Left ventricle myocardium inferior (tissue), 1 donor: ENCODE data around the gene TAF1L. TPM values are rescaled to one million over a fixed set of nuclear protein-coding genes. Genes with fewer than 3 reads are reported as not detected.
"Not testable (repeated sequence)": the region's sequence is repeated elsewhere in the genome, so short reads cannot be mapped to it uniquely, and the experiment has no call there.

Source experiments
- DNase-seq: peaks from one replicate; pipeline ENCODE4 v3.0.0-alpha.2; 2020
- H3K27ac ChIP-seq: fragments of 200-600 bp; replicated peaks from 2 replicates; pipeline ENCODE4 v1.8.0; 2021
- H3K27me3 ChIP-seq: fragments of 200-600 bp; 2 replicates; pipeline ENCODE4 v1.8.0; 2021; ENCODE audit warnings: low read depth
- H3K36me3 ChIP-seq: fragments of 200-600 bp; 2 replicates; pipeline ENCODE4 v1.8.0; 2021
- H3K4me1 ChIP-seq: fragments of 200-600 bp; 2 replicates; pipeline ENCODE4 v1.8.0; 2021
- H3K4me3 ChIP-seq: fragments of 200-600 bp; 2 replicates; pipeline ENCODE4 v1.8.0; 2021; ENCODE audit warnings: mild to moderate bottlenecking, moderate library complexity
- H3K9me3 ChIP-seq: fragments of 200-600 bp; replicated peaks from 2 replicates; pipeline ENCODE4 v1.8.0; 2021
- CTCF ChIP-seq: fragments of 200-600 bp; IDR thresholded peaks from 2 replicates; pipeline ENCODE4 v1.8.0; 2021; ENCODE audit warnings: antibody characterized with exemption, mild to moderate bottlenecking, borderline replicate concordance
- intact Hi-C: fragments of 100-400 bp; cut with micrococcal nuclease; formaldehyde crosslinking; loops from one replicate; pipeline ENCODE4 v1.11.0; 2022
- total RNA-seq: library from RNA; stranded (reverse); fragmentation: NEBNext Ultra II Directional; extraction: Animal tissue kit (Norgen Biotek cat#: 25700); gene quantifications from one replicate; pipeline ENCODE4 v1.2.1, GENCODE V29; 2021
- donor health status: DM: no; HTN: yes; CAD: no; lungs with severe emphysema.

The TAF1L gene
- total RNA-seq, 1 donor from 2014 or later, result not detected

- Histone ChIP-seq H3K27me3 (peaks cover 14% of the 10 kb centered on the region), H3K36me3 (no peaks in the 10 kb centered on the region), H3K4me1 (no peaks in the 10 kb centered on the region), H3K4me3 (no peak overlapping the region), H3K9me3 (peaks cover 9% of the 10 kb centered on the region), H3K27ac (no peak overlapping the region)
- intact Hi-C loops, result no loop called here
- no peak for DNase-seq
- no peak for TF ChIP-seq CTCF
These were observed 31.3 kb downstream of the TAF1L start for GRCh38 chr9:32603914-32604852.

GRCh38 chr9:32599021-32599420, 36.4 kb downstream of the TAF1L start:
- H3K4me3 ChIP-seq, H3K9me3 ChIP-seq, H3K36me3 ChIP-seq, H3K27ac ChIP-seq, DNase-seq, intact Hi-C loops, H3K4me1 ChIP-seq, H3K27me3 ChIP-seq: not testable (repeated sequence)

GRCh38 chr9:32596936-32597335, 38.5 kb downstream of the TAF1L start:
- no peak for TF ChIP-seq CTCF
- no peak for DNase-seq
- Histone ChIP-seq H3K27ac (no peak overlapping the region), H3K4me1 (no peaks in the 10 kb centered on the region), H3K36me3 (no peaks in the 10 kb centered on the region), H3K4me3 (no peak overlapping the region), H3K9me3 (peaks cover 8% of the 10 kb centered on the region), H3K27me3 (peaks cover 10% of the 10 kb centered on the region)
- intact Hi-C loops, result no loop called here

GRCh38 chr9:32596096-32596865, 39.2 kb downstream of the TAF1L start:
- Histone ChIP-seq H3K4me3 (no peak overlapping the region), H3K27me3 (peaks cover 10% of the 10 kb centered on the region), H3K9me3 (peaks cover 8% of the 10 kb centered on the region), H3K27ac (no peak overlapping the region), H3K4me1 (no peaks in the 10 kb centered on the region), H3K36me3 (no peaks in the 10 kb centered on the region)
- intact Hi-C loops, result no loop called here
- no peak for DNase-seq
- TF ChIP-seq CTCF, result no peak

GRCh38 chr9:32590898-32591297, 44.6 kb downstream of the TAF1L start:
- intact Hi-C loops, result loop anchor here (5.0 kb wide), 1 partner anchor 376 kb away; no protein-coding TSS in a partner anchor
- Histone ChIP-seq H3K27me3 (peaks cover 47% of the 10 kb centered on the region), H3K4me3 (no peak overlapping the region), H3K36me3 (no peaks in the 10 kb centered on the region), H3K4me1 (no peaks in the 10 kb centered on the region), H3K27ac (no peak overlapping the region), H3K9me3 (no peaks in the 10 kb centered on the region)
- no peak for TF ChIP-seq CTCF
- no peak for DNase-seq
